Spinal cord (tissue), 10 donors: Measurements from ENCODE around the gene CD46. TPM values are rescaled to one million over a fixed set of nuclear protein-coding genes. Genes with fewer than 3 reads are reported as not detected.

ENCODE experiments used
- DNase-seq, 6 donors: peaks; one replicate each; pipeline versions ENCODE4 v3.0.0 to v3.0.0-alpha.2; 2013 to 2015; ENCODE audit warnings: low spot score in 6 of 6, low read depth in 4 of 6
- H3K27ac ChIP-seq: one replicate; pipeline ENCODE4 v1.5.1; 2013; ENCODE audit warnings: low read depth, low read length, control low read depth
- H3K27me3 ChIP-seq: one replicate; pipeline ENCODE4 v1.6.1; 2013; ENCODE audit warnings: low read length; ENCODE audit not compliant: control insufficient read depth, insufficient read depth
- H3K36me3 ChIP-seq: one replicate; pipeline ENCODE4 v1.6.1; 2013; ENCODE audit warnings: low read length; ENCODE audit not compliant: control insufficient read depth, insufficient read depth
- H3K4me1 ChIP-seq: one replicate; pipeline ENCODE4 v1.6.1; 2013; ENCODE audit warnings: low read length; ENCODE audit not compliant: control insufficient read depth, insufficient read depth
- H3K4me3 ChIP-seq: one replicate; pipeline ENCODE4 v1.5.1; 2013; ENCODE audit warnings: low read depth, low read length, control low read depth
- H3K9me3 ChIP-seq: one replicate; pipeline ENCODE4 v1.6.1; 2013; ENCODE audit warnings: low read length; ENCODE audit not compliant: control insufficient read depth, insufficient read depth
- WGBS: methylation state at CpG from one replicate; pipeline ENCODE4 v1.1.5; 2013; ENCODE audit warnings: missing lambda C conversion rate; ENCODE audit not compliant: insufficient coverage; 5-methylcytosine and 5-hydroxymethylcytosine counted together
- polyA plus RNA-seq, 2 donors: library from polyadenylated mRNA; unstranded; fragments of 120-200 nt; gene quantifications; one replicate each; pipeline ENCODE4 v1.2.1, GENCODE V29; 2013; ENCODE audit not compliant: insufficient read length in 2 of 2
- total RNA-seq, 2 donors: library from RNA; depleted of rRNA in 1 of 2; stranded (reverse); fragments of 120-200 nt in 1 of 2; fragments of >200 nt in 1 of 2; gene quantifications; one replicate each; pipeline versions ENCODE4 v1.2.3 to v1.2.4, GENCODE V29; 2013 to 2014
- donor health status: healthy.

CD46 gene
- total and polyA plus RNA-seq, 4 donors: 71.7 to 119 (median 95.9) TPM

- no CpG with 5 or more reads among the region's 8 CpGs for WGBS
- Histone ChIP-seq H3K27me3 (no peaks in the 10 kb centered on the region), H3K4me3 (no peak overlapping the region), H3K27ac (no peak overlapping the region), H3K9me3 (no peaks in the 10 kb centered on the region), H3K4me1 (no peaks in the 10 kb centered on the region), H3K36me3 (no peaks in the 10 kb centered on the region)
- DNase-seq: no peak
These were observed 38.2 kb downstream of the CD46 start for GRCh38 chr1:207789792-207790787.

- Histone ChIP-seq H3K27me3 (no peaks in the 10 kb centered on the region), H3K4me3 (no peak overlapping the region), H3K9me3 (no peaks in the 10 kb centered on the region), H3K36me3 (no peaks in the 10 kb centered on the region), H3K27ac (no peak overlapping the region), H3K4me1 (no peaks in the 10 kb centered on the region)
- WGBS: 96% methylated on average over 6 of the region's 7 CpGs
- DNase-seq: no peak
These were observed 39.4 kb downstream of the CD46 start for GRCh38 chr1:207791290-207791689.

- H3K36me3 ChIP-seq: no peaks in the 10 kb centered on the region
- DNase-seq: no peak
- no peak overlapping the region for H3K27ac ChIP-seq
- H3K27me3 ChIP-seq: no peaks in the 10 kb centered on the region
- H3K4me1 ChIP-seq: no peaks in the 10 kb centered on the region
- no peak overlapping the region for H3K4me3 ChIP-seq
- H3K9me3 ChIP-seq: no peaks in the 10 kb centered on the region
These were observed 41.5 kb downstream of the CD46 start for GRCh38 chr1:207793327-207793726.

- Histone ChIP-seq H3K4me3 (no peak overlapping the region), H3K27me3 (no peaks in the 10 kb centered on the region), H3K9me3 (no peaks in the 10 kb centered on the region), H3K36me3 (no peaks in the 10 kb centered on the region), H3K27ac (no peak overlapping the region), H3K4me1 (no peaks in the 10 kb centered on the region)
- no peak for DNase-seq
- WGBS: no CpG with 5 or more reads among the region's 2 CpGs
These were observed 43.0 kb downstream of the CD46 start for GRCh38 chr1:207794861-207795260.

- no peaks in the 10 kb centered on the region for H3K27me3 ChIP-seq
- WGBS: 36% methylated on average over 2 of the region's 7 CpGs
- peaks cover 7% of the 10 kb centered on the region for H3K36me3 ChIP-seq
- H3K4me1 ChIP-seq: no peaks in the 10 kb centered on the region
- no peaks in the 10 kb centered on the region for H3K9me3 ChIP-seq
- no peak overlapping the region for H3K27ac ChIP-seq
- DNase-seq: peak; percentile 28 to 89 (median 46)
- H3K4me3 ChIP-seq: no peak overlapping the region
These were observed 45.5 kb downstream of the CD46 start for GRCh38 chr1:207797229-207797973.

- Histone ChIP-seq H3K9me3 (no peaks in the 10 kb centered on the region), H3K27me3 (no peaks in the 10 kb centered on the region), H3K4me3 (no peak overlapping the region), H3K4me1 (no peaks in the 10 kb centered on the region), H3K36me3 (peaks cover 11% of the 10 kb centered on the region), H3K27ac (no peak overlapping the region)
- DNase-seq: no peak
- 73% methylated on average over 5 of the region's 6 CpGs for WGBS
These were observed 47.0 kb downstream of the CD46 start for GRCh38 chr1:207798847-207799246.

- Histone ChIP-seq H3K27ac (no peak overlapping the region), H3K36me3 (peaks cover 18% of the 10 kb centered on the region), H3K4me3 (no peak overlapping the region), H3K27me3 (no peaks in the 10 kb centered on the region), H3K4me1 (no peaks in the 10 kb centered on the region), H3K9me3 (no peaks in the 10 kb centered on the region)
- peak in 1 of 6 donors; percentile 18 for DNase-seq
- WGBS: no CpG with 5 or more reads among the region's 6 CpGs
These were observed 48.3 kb downstream of the CD46 start for GRCh38 chr1:207799989-207800648.

- 89% methylated on average over 11 of the region's 12 CpGs for WGBS
- H3K4me3 ChIP-seq: no peak overlapping the region
- no peaks in the 10 kb centered on the region for H3K9me3 ChIP-seq
- no peak for DNase-seq
- H3K4me1 ChIP-seq: no peaks in the 10 kb centered on the region
- H3K36me3 ChIP-seq: peaks cover 34% of the 10 kb centered on the region
- no peak overlapping the region for H3K27ac ChIP-seq
- no peaks in the 10 kb centered on the region for H3K27me3 ChIP-seq
These were observed 50.0 kb downstream of the CD46 start for GRCh38 chr1:207801819-207802218.

GRCh38 chr1:207803678-207804077 is 51.8 kb downstream of the CD46 start:
- H3K27me3 ChIP-seq: no peaks in the 10 kb centered on the region
- WGBS: 80% methylated on average over 8 of the region's 9 CpGs
- no peaks in the 10 kb centered on the region for H3K9me3 ChIP-seq
- peaks cover 12% of the 10 kb centered on the region for H3K4me1 ChIP-seq
- DNase-seq: no peak
- no peak overlapping the region for H3K4me3 ChIP-seq
- H3K27ac ChIP-seq: no peak overlapping the region
- peaks cover 49% of the 10 kb centered on the region for H3K36me3 ChIP-seq
